ENCODE data around the gene CFLAR.

The CFLAR gene

GRCh38 chr2:201199847-201200246 is 83.9 kb downstream of the CFLAR start:
- peaks cover 66% of the 10 kb centered on the region for H3K27me3 ChIP-seq (ENCODE audit: control insufficient read depth, low read length)
- H3F3A ChIP-seq (ENCODE audit: control insufficient read depth, insufficient read depth), result no peaks in the 10 kb centered on the region
- H3K9me3 ChIP-seq (ENCODE audit: control insufficient read depth, insufficient read depth, low read length), result no peaks in the 10 kb centered on the region
- H3K4me2 ChIP-seq (ENCODE audit: low read length), result no peak overlapping the region
- TF ChIP-seq EZH2phosphoT487 (IDR thresholded peaks at IDR 0.05; ENCODE audit: borderline replicate concordance, low read length) (no peak), CTCF (IDR thresholded peaks at IDR 0.05; ENCODE audit: low read depth, low read length, poor library complexity, severe bottlenecking) (no peak)
- H4K20me1 ChIP-seq (ENCODE audit: control insufficient read depth, insufficient read depth, low read depth, low read length), result no peaks in the 10 kb centered on the region
- no peaks in the 10 kb centered on the region for H3K9me2 ChIP-seq (replicated peaks; ENCODE audit: control insufficient read depth, low read length)
- H3K79me2 ChIP-seq (ENCODE audit: control insufficient read depth, low read length), result no peaks in the 10 kb centered on the region
- no peaks in the 10 kb centered on the region for H3K36me3 ChIP-seq (ENCODE audit: control insufficient read depth, low read length)
- H3K27ac ChIP-seq (ENCODE audit: low read depth, low read length), result no peak overlapping the region
- H3K4me3 ChIP-seq (ENCODE audit: low read length), result no peak overlapping the region
- peaks cover 5% of the 10 kb centered on the region for H3K4me1 ChIP-seq (ENCODE audit: control insufficient read depth, low read length)

- no peak overlapping the region for H3K4me2 ChIP-seq (ENCODE audit: low read length)
- peaks cover 5% of the 10 kb centered on the region for H3K4me1 ChIP-seq (ENCODE audit: control insufficient read depth, low read length)
- H3K27me3 ChIP-seq (ENCODE audit: control insufficient read depth, low read length), result peaks cover 65% of the 10 kb centered on the region
- no peak overlapping the region for H3K4me3 ChIP-seq (ENCODE audit: low read length)
- H3K79me2 ChIP-seq (ENCODE audit: control insufficient read depth, low read length), result no peaks in the 10 kb centered on the region
- no peaks in the 10 kb centered on the region for H3K9me2 ChIP-seq (replicated peaks; ENCODE audit: control insufficient read depth, low read length)
- no peaks in the 10 kb centered on the region for H3K9me3 ChIP-seq (ENCODE audit: control insufficient read depth, insufficient read depth, low read length)
- no peaks in the 10 kb centered on the region for H3F3A ChIP-seq (ENCODE audit: control insufficient read depth, insufficient read depth)
- no peak overlapping the region for H3K27ac ChIP-seq (ENCODE audit: low read depth, low read length)
- H4K20me1 ChIP-seq (ENCODE audit: control insufficient read depth, insufficient read depth, low read depth, low read length), result no peaks in the 10 kb centered on the region
- no peaks in the 10 kb centered on the region for H3K36me3 ChIP-seq (ENCODE audit: control insufficient read depth, low read length)
- TF ChIP-seq EZH2phosphoT487 (IDR thresholded peaks at IDR 0.05; ENCODE audit: borderline replicate concordance, low read length) (no peak), CTCF (IDR thresholded peaks at IDR 0.05; ENCODE audit: low read depth, low read length, poor library complexity, severe bottlenecking) (no peak)
Observed at GRCh38 chr2:201200345-201200744, 84.4 kb downstream of the CFLAR start.

- no peak overlapping the region for H3K4me3 ChIP-seq (ENCODE audit: low read length)
- no peaks in the 10 kb centered on the region for H3K79me2 ChIP-seq (ENCODE audit: control insufficient read depth, low read length)
- H3K9me2 ChIP-seq (replicated peaks; ENCODE audit: control insufficient read depth, low read length), result no peaks in the 10 kb centered on the region
- peaks cover 61% of the 10 kb centered on the region for H3K27me3 ChIP-seq (ENCODE audit: control insufficient read depth, low read length)
- no peak for TF ChIP-seq CTCF (IDR thresholded peaks at IDR 0.05; ENCODE audit: low read depth, low read length, poor library complexity, severe bottlenecking)
- no peak for TF ChIP-seq EZH2phosphoT487 (IDR thresholded peaks at IDR 0.05; ENCODE audit: borderline replicate concordance, low read length)
- H3F3A ChIP-seq (ENCODE audit: control insufficient read depth, insufficient read depth), result no peaks in the 10 kb centered on the region
- no peaks in the 10 kb centered on the region for H3K9me3 ChIP-seq (ENCODE audit: control insufficient read depth, insufficient read depth, low read length)
- no peaks in the 10 kb centered on the region for H4K20me1 ChIP-seq (ENCODE audit: control insufficient read depth, insufficient read depth, low read depth, low read length)
- H3K4me2 ChIP-seq (ENCODE audit: low read length), result no peak overlapping the region
- no peaks in the 10 kb centered on the region for H3K36me3 ChIP-seq (ENCODE audit: control insufficient read depth, low read length)
- peaks cover 5% of the 10 kb centered on the region for H3K4me1 ChIP-seq (ENCODE audit: control insufficient read depth, low read length)
- no peak overlapping the region for H3K27ac ChIP-seq (ENCODE audit: low read depth, low read length)
Observed at GRCh38 chr2:201201371-201201770, 85.4 kb downstream of the CFLAR start.

All from DOHH2 (cell line).